ENCODE measurements around the gene HIF3A.

- TF ChIP-seq EZH2 (IDR thresholded peaks at IDR 0.05; ENCODE audit: borderline replicate concordance, low read depth, low read length, severe bottlenecking) (no peak), CTCF (IDR thresholded peaks at IDR 0.05; ENCODE audit: borderline replicate concordance, extremely low read depth, low read length, poor library complexity, severe bottlenecking) (no peak)
Measured at GRCh38 chr19:46250076-46250735, 46.6 kb upstream of the HIF3A start.

All from DND-41 (cell line).